Epithelial cell of umbilical artery (primary cell): ENCODE data around the gene FCRL5. TPM values are rescaled to one million over a fixed set of nuclear protein-coding genes. Genes with fewer than 3 reads are reported as not detected.

Experiments used
- total RNA-seq: library from RNA; depleted of rRNA; stranded (reverse); fragments of >200 nt; gene quantifications from 2 replicates; pipeline ENCODE4 v1.2.3, GENCODE V29; 2014

Gene FCRL5
- total RNA-seq, result not detected in 2 replicates

DNA sequence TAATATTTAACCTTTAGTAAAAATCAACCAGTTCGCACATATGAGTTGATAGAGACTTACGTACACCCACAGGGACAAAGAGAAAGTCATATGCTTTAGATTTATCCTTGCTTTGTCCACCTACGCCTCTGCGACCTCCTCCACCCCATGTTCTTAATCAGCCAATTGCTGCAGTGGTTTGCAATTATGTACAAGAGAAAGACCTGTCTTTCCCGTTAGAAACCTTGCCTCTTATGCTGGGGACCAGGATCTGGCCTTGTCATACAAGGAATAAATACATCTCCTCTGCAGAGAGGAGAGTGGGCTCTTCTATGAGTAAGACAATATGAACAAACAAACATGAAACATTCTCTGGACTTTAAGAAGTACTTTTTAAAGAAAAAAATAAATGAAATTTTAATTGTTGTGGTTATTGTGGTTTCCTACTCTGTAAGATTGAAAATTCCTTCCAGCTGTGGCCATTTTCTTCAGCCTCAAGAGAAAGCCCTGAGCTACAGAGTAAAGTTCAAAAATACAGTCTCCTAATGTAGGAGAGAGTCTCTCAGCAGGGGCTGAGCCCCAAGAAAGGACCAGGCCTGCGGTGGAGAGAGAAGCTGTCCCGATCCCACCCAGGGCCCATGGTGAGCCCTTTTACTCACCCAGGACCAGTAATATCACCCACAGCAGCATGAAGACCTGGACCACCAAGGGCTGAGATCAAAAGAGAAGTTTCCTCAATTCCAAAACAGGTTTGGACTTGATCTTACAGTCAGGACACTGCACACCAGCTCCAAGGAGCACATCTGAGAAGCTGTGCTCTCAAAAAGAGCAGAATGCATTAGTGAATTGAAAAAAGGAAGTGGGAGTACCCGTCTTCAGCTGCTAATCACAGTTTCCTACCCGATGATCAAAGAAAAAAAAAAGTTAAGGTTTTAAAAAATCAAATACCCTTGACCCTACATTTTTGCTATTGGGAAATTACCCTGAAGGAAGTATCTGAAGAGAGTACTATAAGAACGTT is at the start of gene FCRL5:
Gene FCRL5, minus strand, starts transcription at position 822 of the 1,000 bp plus-strand sequence. Its CDS starts 153 bp downstream, at position 669.

DNA sequence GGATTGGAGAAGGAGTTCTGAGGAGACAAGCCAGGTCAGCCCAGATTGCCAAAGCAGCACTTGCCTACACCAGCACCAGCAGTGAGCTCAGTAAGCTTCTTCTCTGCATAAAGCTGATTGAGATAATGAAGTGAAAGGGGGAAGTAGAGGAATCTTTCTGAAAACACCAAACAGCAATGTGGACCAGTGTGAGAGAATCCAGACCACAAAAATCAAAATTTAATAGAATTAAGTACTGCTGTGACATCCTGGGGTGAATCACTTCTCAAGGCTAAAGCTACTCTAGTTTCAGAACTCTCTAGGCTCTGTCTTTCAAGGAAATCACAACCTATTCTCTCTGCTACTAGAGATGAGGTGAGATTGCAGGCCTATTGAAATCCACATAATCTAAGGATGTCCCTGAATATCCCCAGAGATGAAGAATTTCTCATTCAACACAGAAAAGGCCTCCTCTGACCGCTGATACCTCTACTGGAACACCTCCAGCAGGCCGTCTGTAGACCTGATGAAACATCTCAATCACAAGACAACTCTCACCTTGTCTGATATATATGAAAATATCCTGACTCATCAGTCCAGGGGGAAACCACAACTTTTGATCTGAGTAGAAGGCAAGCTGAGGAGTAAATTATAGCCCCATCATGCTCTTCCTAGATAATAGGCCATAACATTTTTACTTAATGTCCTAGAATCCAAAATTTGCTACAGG is 45.8 kb upstream of the FCRL5 start, which contains the start of gene FCRL4:
Gene FCRL4, minus strand, starts transcription at position 127 of the 709 bp plus-strand sequence. CDS start 141 bp downstream, outside the sequence.

Other genes starting within 250 kb of the FCRL5 start
- gene FCRL4, start 45.6 kb upstream of the FCRL5 start, total RNA-seq, result not detected in 2 replicates
- gene FCRL3, start 148.3 kb upstream of the FCRL5 start, total RNA-seq, result not detected in 2 replicates
- not detected in 2 replicates for gene FCRL2, start 224.6 kb upstream of the FCRL5 start, total RNA-seq